HepG2 (cell line): ENCODE results near the gene MARCHF9. TPM values are rescaled to one million over a fixed set of nuclear protein-coding genes. Genes with fewer than 3 reads are reported as not detected.

Source experiments
- AKAP8 ChIP-seq: sonication (generic); formaldehyde crosslinking; IDR thresholded peaks from 2 replicates; pipeline ENCODE4 v1.5.1; 2020; ENCODE audit warnings: mild to moderate bottlenecking, missing genetic modification reagents
- CBX5 ChIP-seq: sonication (generic); formaldehyde crosslinking; IDR thresholded peaks from 2 replicates; pipeline ENCODE4 v1.4.0; 2020; ENCODE audit warnings: missing genetic modification reagents, borderline replicate concordance
- ELF4 ChIP-seq: sonication (generic); formaldehyde crosslinking; IDR thresholded peaks from 2 replicates; pipeline ENCODE4 v1.5.0; 2020; ENCODE audit warnings: missing genetic modification reagents, mild to moderate bottlenecking, moderate library complexity, borderline replicate concordance
- HHEX ChIP-seq: IDR thresholded peaks from 2 replicates; pipeline ENCODE4 v1.6.1; 2016; ENCODE audit warnings: control low read depth
- KLF11 ChIP-seq: IDR thresholded peaks from 2 replicates; pipeline ENCODE4 v1.6.1; 2016; ENCODE audit warnings: missing compliant biosample characterization
- MYPOP ChIP-seq: sonication (generic); formaldehyde crosslinking; IDR thresholded peaks from 2 replicates; pipeline ENCODE4 v1.8.1; 2023; ENCODE audit warnings: mild to moderate bottlenecking, moderate library complexity, missing genetic modification reagents
- SIX4 ChIP-seq: sonication (generic); formaldehyde crosslinking; IDR thresholded peaks from 2 replicates; pipeline ENCODE4 v1.4.0; 2020; ENCODE audit warnings: missing genetic modification reagents
- SP1 ChIP-seq, 2 experiments: fragments of 450-650 bp in 1 of 2; sonication (generic) in 1 of 2; formaldehyde crosslinking in 1 of 2; IDR thresholded peaks; 2 replicates each; pipeline versions ENCODE4 v1.4.0 to v1.6.1; 2016 to 2020; ENCODE audit warnings: missing genetic modification reagents in 1 of 2
- TGIF2 ChIP-seq: IDR thresholded peaks from 2 replicates; pipeline ENCODE4 v1.6.1; 2016; ENCODE audit warnings: control low read depth, missing compliant biosample characterization
- ZBED4 ChIP-seq: sonication (generic); formaldehyde crosslinking; IDR thresholded peaks from 2 replicates; pipeline ENCODE4 v1.4.0; 2020; ENCODE audit warnings: missing genetic modification reagents, borderline replicate concordance
- ZBTB1 ChIP-seq: sonication (generic); formaldehyde crosslinking; IDR thresholded peaks from 2 replicates; pipeline ENCODE4 v1.4.0; 2020; ENCODE audit warnings: missing genetic modification reagents, borderline replicate concordance
- ZMYM4 ChIP-seq: sonication (generic); formaldehyde crosslinking; IDR thresholded peaks from 2 replicates; pipeline ENCODE4 v1.8.1; 2023; ENCODE audit warnings: mild to moderate bottlenecking, missing genetic modification reagents
- ZNF3 ChIP-seq: IDR thresholded peaks from 2 replicates; pipeline ENCODE4 v1.7.0; 2017; ENCODE audit warnings: inconsistent platforms
- ZNF343 ChIP-seq: sonication (generic); formaldehyde crosslinking; IDR thresholded peaks from 2 replicates; pipeline ENCODE4 v1.4.0; 2020; ENCODE audit warnings: mild to moderate bottlenecking, missing genetic modification reagents
- ZNF432 ChIP-seq: sonication (generic); formaldehyde crosslinking; IDR thresholded peaks from 2 replicates; pipeline ENCODE4 v1.5.0; 2020; ENCODE audit warnings: missing genetic modification reagents, mild to moderate bottlenecking, borderline replicate concordance
- ZNF513 ChIP-seq: sonication (generic); formaldehyde crosslinking; conservative IDR thresholded peaks from 2 replicates; pipeline ENCODE4 v1.5.0; 2020; ENCODE audit warnings: missing genetic modification reagents
- ZNF879 ChIP-seq: sonication (generic); formaldehyde crosslinking; IDR thresholded peaks from 2 replicates; pipeline ENCODE4 v1.8.1; 2023; ENCODE audit warnings: missing genetic modification reagents
- polyA plus RNA-seq, 8 experiments: library from polyadenylated mRNA; depleted of rRNA in 3 of 8; stranded (reverse) in 7 of 8; unstranded in 1 of 8; fragments of >200 nt; fragmentation: Illumina TruSeq in 4 of 8; extraction: Trizol in 4 of 8; gene quantifications; 2 replicates each; pipeline versions ENCODE4 v1.2.1 to v1.2.3, GENCODE V29; 2011 to 2016; ENCODE audit warnings: low read depth in 4 of 8, missing spikeins in 1 of 8, mixed read lengths in 1 of 8; ENCODE audit not compliant: insufficient read depth in 1 of 8
- total RNA-seq, 5 experiments: library from RNA; depleted of rRNA; stranded (reverse); fragments of >200 nt; fragmentation: Illumina TruSeq; extraction: Trizol; gene quantifications; 2 replicates each; pipeline ENCODE4 v1.2.3, GENCODE V29; 2016; ENCODE audit warnings: low read depth in 1 of 5
- TF ChIP-seq, protein P1 (sequence below): sonication (generic); formaldehyde crosslinking; conservative IDR thresholded peaks from 2 replicates; pipeline ENCODE4 v1.8.1; 2023; ENCODE audit warnings: missing genetic modification reagents
- TF ChIP-seq, protein P2 (sequence below): sonication (generic); formaldehyde crosslinking; IDR thresholded peaks from 2 replicates; pipeline ENCODE4 v1.8.0; 2022; ENCODE audit warnings: missing genetic modification reagents, mild to moderate bottlenecking, borderline replicate concordance
- TF ChIP-seq, protein P3 (sequence below): sonication (generic); formaldehyde crosslinking; IDR thresholded peaks from 2 replicates; pipeline ENCODE4 v1.8.0; 2022; ENCODE audit warnings: mild to moderate bottlenecking, missing genetic modification reagents, moderate library complexity

MARCHF9 gene
- total and polyA plus RNA-seq, 2 of the 13 experiments (the other 11 are each of a cell fraction or from before 2014, with no cell fraction given), result 5.7 to 9.6 TPM

- TF ChIP-seq ZBED4 (CRISPR knock-in tag) (no peak), SP1 (IDR thresholded peaks at IDR 0.05) (no peak), SP1 (CRISPR knock-in tag; IDR thresholded peaks at IDR 0.05) (no peak; the same call in 1 of the 2 replicates), CBX5 (CRISPR knock-in tag) (no peak), AKAP8 (CRISPR knock-in tag) (no peak), ZNF879 (CRISPR knock-in tag) (no peak), ZMYM4 (CRISPR knock-in tag) (peak; percentile 48; the same call in 1 of the 2 replicates), ELF4 (CRISPR knock-in tag) (no peak), SIX4 (CRISPR knock-in tag) (no peak), ZNF343 (CRISPR knock-in tag) (no peak), MYPOP (CRISPR knock-in tag) (peak; percentile 36; the same call in 1 of the 2 replicates), KLF11 (CRISPR knock-in tag) (no peak), TGIF2 (CRISPR knock-in tag) (no peak), ZBTB1 (CRISPR knock-in tag) (no peak), HHEX (CRISPR knock-in tag) (no peak), ZNF3 (CRISPR knock-in tag) (0 out of 2 replicates have a peak, but pooled peaks have one; percentile 19), ZNF432 (no peak), ZNF513 (CRISPR knock-in tag) (no peak)
- TF ChIP-seq, protein P1, sequence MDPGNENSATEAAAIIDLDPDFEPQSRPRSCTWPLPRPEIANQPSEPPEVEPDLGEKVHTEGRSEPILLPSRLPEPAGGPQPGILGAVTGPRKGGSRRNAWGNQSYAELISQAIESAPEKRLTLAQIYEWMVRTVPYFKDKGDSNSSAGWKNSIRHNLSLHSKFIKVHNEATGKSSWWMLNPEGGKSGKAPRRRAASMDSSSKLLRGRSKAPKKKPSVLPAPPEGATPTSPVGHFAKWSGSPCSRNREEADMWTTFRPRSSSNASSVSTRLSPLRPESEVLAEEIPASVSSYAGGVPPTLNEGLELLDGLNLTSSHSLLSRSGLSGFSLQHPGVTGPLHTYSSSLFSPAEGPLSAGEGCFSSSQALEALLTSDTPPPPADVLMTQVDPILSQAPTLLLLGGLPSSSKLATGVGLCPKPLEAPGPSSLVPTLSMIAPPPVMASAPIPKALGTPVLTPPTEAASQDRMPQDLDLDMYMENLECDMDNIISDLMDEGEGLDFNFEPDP, result no peak
- TF ChIP-seq, protein P2, sequence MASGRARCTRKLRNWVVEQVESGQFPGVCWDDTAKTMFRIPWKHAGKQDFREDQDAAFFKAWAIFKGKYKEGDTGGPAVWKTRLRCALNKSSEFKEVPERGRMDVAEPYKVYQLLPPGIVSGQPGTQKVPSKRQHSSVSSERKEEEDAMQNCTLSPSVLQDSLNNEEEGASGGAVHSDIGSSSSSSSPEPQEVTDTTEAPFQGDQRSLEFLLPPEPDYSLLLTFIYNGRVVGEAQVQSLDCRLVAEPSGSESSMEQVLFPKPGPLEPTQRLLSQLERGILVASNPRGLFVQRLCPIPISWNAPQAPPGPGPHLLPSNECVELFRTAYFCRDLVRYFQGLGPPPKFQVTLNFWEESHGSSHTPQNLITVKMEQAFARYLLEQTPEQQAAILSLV (CRISPR knock-in tag), result no peak
- TF ChIP-seq, protein P3, sequence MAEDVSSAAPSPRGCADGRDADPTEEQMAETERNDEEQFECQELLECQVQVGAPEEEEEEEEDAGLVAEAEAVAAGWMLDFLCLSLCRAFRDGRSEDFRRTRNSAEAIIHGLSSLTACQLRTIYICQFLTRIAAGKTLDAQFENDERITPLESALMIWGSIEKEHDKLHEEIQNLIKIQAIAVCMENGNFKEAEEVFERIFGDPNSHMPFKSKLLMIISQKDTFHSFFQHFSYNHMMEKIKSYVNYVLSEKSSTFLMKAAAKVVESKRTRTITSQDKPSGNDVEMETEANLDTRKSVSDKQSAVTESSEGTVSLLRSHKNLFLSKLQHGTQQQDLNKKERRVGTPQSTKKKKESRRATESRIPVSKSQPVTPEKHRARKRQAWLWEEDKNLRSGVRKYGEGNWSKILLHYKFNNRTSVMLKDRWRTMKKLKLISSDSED (CRISPR knock-in tag), result no peak
Observed at GRCh38 chr12:57744777-57745484, 10.0 kb upstream of the MARCHF9 start, which contains the start of gene TSPAN31 (continued).
